HG03175 (cell line): ENCODE results near the gene CARD11.

Experiments used
- ATAC-seq: cut with Tn5 transposase; IDR thresholded peaks from one replicate; pipeline ENCODE4 v1.9.1; 2021; ENCODE audit warnings: mild to moderate bottlenecking, moderate library complexity; ENCODE audit not compliant: unreplicated experiment

CARD11 gene

GRCh38 chr7:2856388-2857169 is 187.1 kb downstream of the CARD11 start:
- ATAC-seq: no peak
